HG03378 (cell line): Measurements from ENCODE around the gene SLC22A12.

ENCODE experiments used
- ATAC-seq: cut with Tn5 transposase; IDR thresholded peaks from one replicate; pipeline ENCODE4 v1.9.1; 2021; ENCODE audit warnings: mild to moderate bottlenecking, moderate library complexity; ENCODE audit not compliant: unreplicated experiment

SLC22A12 gene

GRCh38 chr11:64602466-64603070, 11.5 kb downstream of the SLC22A12 start:
- no peak for ATAC-seq

- no peak for ATAC-seq
Measured at GRCh38 chr11:64603411-64604110, 12.5 kb downstream of the SLC22A12 start.

- ATAC-seq, result no peak
Measured at GRCh38 chr11:64604458-64605243, 13.6 kb downstream of the SLC22A12 start.

GRCh38 chr11:64605244-64605560, 14.2 kb downstream of the SLC22A12 start:
- no peak for ATAC-seq

GRCh38 chr11:64605656-64606585, 14.9 kb downstream of the SLC22A12 start:
- ATAC-seq, result no peak

GRCh38 chr11:64606796-64607380, 15.9 kb downstream of the SLC22A12 start:
- ATAC-seq, result no peak

- ATAC-seq, result no peak
Measured at GRCh38 chr11:64607381-64607985, 16.5 kb downstream of the SLC22A12 start.

- ATAC-seq, result no peak
Measured at GRCh38 chr11:64608046-64608445, 17.0 kb downstream of the SLC22A12 start.

GRCh38 chr11:64608636-64609035, 17.6 kb downstream of the SLC22A12 start:
- ATAC-seq, result no peak

GRCh38 chr11:64609436-64610047, 18.5 kb downstream of the SLC22A12 start:
- ATAC-seq, result no peak

- no peak for ATAC-seq
Measured at GRCh38 chr11:64610596-64610995, 19.6 kb downstream of the SLC22A12 start.

- no peak for ATAC-seq
Measured at GRCh38 chr11:64611176-64611575, 20.2 kb downstream of the SLC22A12 start.

- ATAC-seq, result no peak
Measured at GRCh38 chr11:64611869-64612646, 21.0 kb downstream of the SLC22A12 start.

GRCh38 chr11:64613648-64614047, 22.6 kb downstream of the SLC22A12 start:
- ATAC-seq, result no peak

GRCh38 chr11:64614917-64615316, 23.9 kb downstream of the SLC22A12 start:
- ATAC-seq, result no peak

GRCh38 chr11:64616817-64617216, 25.8 kb downstream of the SLC22A12 start:
- no peak for ATAC-seq

- no peak for ATAC-seq
Measured at GRCh38 chr11:64619196-64619595, 28.2 kb downstream of the SLC22A12 start.

- no peak for ATAC-seq
Measured at GRCh38 chr11:64619811-64620380, 28.9 kb downstream of the SLC22A12 start.
